Measurements from ENCODE around the gene UBE2G1. TPM values are rescaled to one million over a fixed set of nuclear protein-coding genes. Genes with fewer than 3 reads are reported as not detected.

UBE2G1 gene
- polyA plus RNA-seq, 2 of the 4 experiments (the other 2 are of a cell fraction), result 86.2 to 117 TPM

- no peak for TF ChIP-seq ZFP36 (IDR thresholded peaks at IDR 0.05; ENCODE audit: borderline replicate concordance, partially characterized antibody)
- no peak for TF ChIP-seq EP300 (IDR thresholded peaks at IDR 0.05)
- no peak for TF ChIP-seq HOXB13 (CRISPR knock-in tag; IDR thresholded peaks at IDR 0.05; ENCODE audit: low read depth)
- TF ChIP-seq POLR2A (IDR thresholded peaks at IDR 0.05; ENCODE audit: low read length), result no peak
- no peak for TF ChIP-seq RNF2 (IDR thresholded peaks at IDR 0.05; ENCODE audit: borderline replicate concordance, low read depth)
These were observed 25.4 kb downstream of the UBE2G1 start (continued) for GRCh38 chr17:4340914-4341615.

DNA sequence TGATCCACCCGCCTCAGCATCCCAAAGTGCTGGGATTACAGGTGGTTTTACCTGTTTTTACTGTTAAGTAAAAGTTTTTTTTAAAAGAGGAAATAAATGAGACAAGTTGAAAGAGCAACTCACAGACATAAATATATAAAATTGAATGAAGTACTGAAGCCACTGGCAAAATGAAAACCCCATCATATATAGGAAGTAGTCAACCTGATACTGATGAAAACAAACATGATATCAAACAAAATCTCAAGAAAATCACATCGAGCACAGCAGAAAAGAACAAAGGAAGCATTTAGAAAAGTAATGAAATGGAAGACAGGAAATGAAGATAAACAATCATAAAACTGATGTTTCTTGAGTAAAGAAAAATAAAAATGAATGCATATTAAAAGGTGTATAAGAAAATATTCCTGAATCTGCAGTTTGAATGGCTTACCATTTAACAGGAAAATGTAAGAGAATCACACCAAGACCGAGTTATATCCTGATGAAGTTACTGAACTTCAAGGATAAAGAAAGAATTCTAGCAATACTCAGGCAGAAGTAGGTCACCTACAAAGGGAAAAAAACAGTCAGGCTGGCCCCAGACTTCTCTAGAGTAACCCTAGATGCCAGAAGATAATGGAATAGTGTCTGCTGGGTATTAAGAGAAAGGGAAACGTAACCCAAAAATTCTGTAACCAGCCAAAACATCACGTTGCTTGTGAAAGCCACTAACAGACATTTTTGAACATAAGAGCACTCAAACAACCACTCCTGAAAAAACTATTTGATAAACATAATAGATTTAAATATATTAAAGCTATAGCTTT is 31.5 kb downstream of the UBE2G1 start:
- ATAC-seq (no peak), DNase-seq (ENCODE audit: low read depth in 1 of 2, low spot score in 1 of 2) (no peak), FAIRE-seq (no peak)
- no peaks in the 10 kb centered on the region for H3K9me3 ChIP-seq
- POLR2A ChIA-PET, result no interaction called here
- CTCF ChIA-PET, result interaction anchor here (1.0 to 1.8 kb wide), 2 partner anchors 30 to 78 kb away, joined by 3 to 5 read pairs; no protein-coding TSS in a partner anchor
- H3K4me2 ChIP-seq, result no peak overlapping the region
- 69% methylated on average over 5 of the region's 5 CpGs for WGBS (ENCODE audit: missing lambda C conversion rate)
- no peak overlapping the region for H3K27ac ChIP-seq
- no peak for TF ChIP-seq ZFP36 (IDR thresholded peaks at IDR 0.05; ENCODE audit: borderline replicate concordance, partially characterized antibody)
- no peak for TF ChIP-seq GATA3 (IDR thresholded peaks at IDR 0.05; ENCODE audit: borderline replicate concordance)
- no peak for TF ChIP-seq JUNB (IDR thresholded peaks at IDR 0.05)
- no peak for TF ChIP-seq FOSB (CRISPR knock-in tag; IDR thresholded peaks at IDR 0.05)
- TF ChIP-seq POLR2A (IDR thresholded peaks at IDR 0.05; ENCODE audit: low read length), result no peak
- no peak for TF ChIP-seq MAFK (IDR thresholded peaks at IDR 0.05; ENCODE audit: partially characterized antibody)
- no peak for TF ChIP-seq CHD2 (IDR thresholded peaks at IDR 0.05; ENCODE audit: low read length, partially characterized antibody)
- no peak for TF ChIP-seq TFCP2L1 (CRISPR knock-in tag; IDR thresholded peaks at IDR 0.05)
- TF ChIP-seq SREBF2 (IDR thresholded peaks at IDR 0.05), result no peak
- peaks cover 61% of the 10 kb centered on the region for H3K4me1 ChIP-seq
- H3K4me3 ChIP-seq, result no peak overlapping the region

GRCh38 chr17:4334332-4334731 is 32.1 kb downstream of the UBE2G1 start:
- Histone ChIP-seq H3K4me2 (no peak overlapping the region), H3K4me1 (peaks cover 67% of the 10 kb centered on the region), H3K27ac (no peak overlapping the region), H3K9me3 (no peaks in the 10 kb centered on the region), H3K4me3 (no peak overlapping the region)
- ATAC-seq (no peak), FAIRE-seq (no peak), DNase-seq (ENCODE audit: low read depth in 1 of 2, low spot score in 1 of 2) (no peak)
- WGBS (ENCODE audit: missing lambda C conversion rate), result 96% methylated on average over 6 of the region's 6 CpGs
- TF ChIP-seq CBX2 (IDR thresholded peaks at IDR 0.05; ENCODE audit: borderline replicate concordance, low read depth) (no peak), EHF (CRISPR knock-in tag; IDR thresholded peaks at IDR 0.05) (no peak), HOXA7 (CRISPR knock-in tag; IDR thresholded peaks at IDR 0.05) (no peak), NFE2L2 (conservative IDR thresholded peaks at IDR 0.05; ENCODE audit: low read length) (no peak), JUNB (IDR thresholded peaks at IDR 0.05) (no peak), CHD4 (IDR thresholded peaks at IDR 0.05; ENCODE audit: borderline replicate concordance) (no peak), EP300 (IDR thresholded peaks at IDR 0.05) (no peak), HMGXB4 (CRISPR knock-in tag; IDR thresholded peaks at IDR 0.05; ENCODE audit: borderline replicate concordance) (no peak), SMC3 (IDR thresholded peaks at IDR 0.05) (no peak), NR3C1 (IDR thresholded peaks at IDR 0.05) (no peak), KDM1A (IDR thresholded peaks at IDR 0.05; ENCODE audit: low read depth) (no peak), HOXB5 (CRISPR knock-in tag; IDR thresholded peaks at IDR 0.05) (no peak)
- ChIA-PET POLR2A (no interaction called here), CTCF (no interaction called here)
